Neural progenitor cell (in vitro differentiated cells): ENCODE results near the gene ZNF652.

ENCODE experiments used
- EZH2 ChIP-seq: fragments of 200-600 bp; sonication (generic); IDR thresholded peaks from 2 replicates; pipeline ENCODE4 v1.6.1; 2017; ENCODE audit warnings: antibody characterized with exemption, mild to moderate bottlenecking, moderate library complexity
- EZH2phosphoT487 ChIP-seq: fragments of 200-600 bp; sonication (generic); IDR thresholded peaks from 2 replicates; pipeline ENCODE4 v1.6.1; 2017; ENCODE audit warnings: antibody characterized with exemption
- TF ChIP-seq, protein P1 (sequence below): fragments of 200-600 bp; sonication (generic); IDR thresholded peaks from 2 replicates; pipeline ENCODE4 v1.5.1; 2017; ENCODE audit warnings: antibody characterized with exemption, mild to moderate bottlenecking

DNA sequence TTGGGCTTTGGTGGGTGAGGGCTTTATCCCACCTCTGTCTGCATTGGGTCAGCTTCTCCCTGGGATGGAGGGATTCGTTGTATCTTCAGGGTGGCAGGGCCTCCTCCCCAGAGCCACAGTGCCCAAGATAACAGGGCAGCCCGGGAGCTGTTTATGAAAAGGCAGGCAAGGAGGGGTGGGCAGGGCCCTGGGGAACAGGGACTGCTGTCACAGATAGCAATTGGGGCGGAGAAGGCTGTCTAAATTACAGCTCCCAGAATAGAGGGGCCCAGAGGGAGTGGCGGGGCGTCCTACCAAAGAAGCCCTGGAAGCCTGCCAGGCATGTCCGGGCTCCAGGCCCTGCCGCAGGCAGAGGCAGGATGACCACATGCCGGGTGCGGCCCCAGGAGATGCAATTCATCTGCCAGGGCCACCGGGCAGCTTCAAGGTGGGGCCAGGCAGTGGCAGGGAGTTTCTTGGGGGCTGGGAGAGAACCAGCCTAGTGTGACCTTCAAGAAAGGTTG is 112.7 kb downstream of the ZNF652 start:
- TF ChIP-seq, protein P1, sequence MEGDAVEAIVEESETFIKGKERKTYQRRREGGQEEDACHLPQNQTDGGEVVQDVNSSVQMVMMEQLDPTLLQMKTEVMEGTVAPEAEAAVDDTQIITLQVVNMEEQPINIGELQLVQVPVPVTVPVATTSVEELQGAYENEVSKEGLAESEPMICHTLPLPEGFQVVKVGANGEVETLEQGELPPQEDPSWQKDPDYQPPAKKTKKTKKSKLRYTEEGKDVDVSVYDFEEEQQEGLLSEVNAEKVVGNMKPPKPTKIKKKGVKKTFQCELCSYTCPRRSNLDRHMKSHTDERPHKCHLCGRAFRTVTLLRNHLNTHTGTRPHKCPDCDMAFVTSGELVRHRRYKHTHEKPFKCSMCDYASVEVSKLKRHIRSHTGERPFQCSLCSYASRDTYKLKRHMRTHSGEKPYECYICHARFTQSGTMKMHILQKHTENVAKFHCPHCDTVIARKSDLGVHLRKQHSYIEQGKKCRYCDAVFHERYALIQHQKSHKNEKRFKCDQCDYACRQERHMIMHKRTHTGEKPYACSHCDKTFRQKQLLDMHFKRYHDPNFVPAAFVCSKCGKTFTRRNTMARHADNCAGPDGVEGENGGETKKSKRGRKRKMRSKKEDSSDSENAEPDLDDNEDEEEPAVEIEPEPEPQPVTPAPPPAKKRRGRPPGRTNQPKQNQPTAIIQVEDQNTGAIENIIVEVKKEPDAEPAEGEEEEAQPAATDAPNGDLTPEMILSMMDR = no peak
- no peak for TF ChIP-seq EZH2phosphoT487
- no peak for TF ChIP-seq EZH2
